Ectodermal cell (in vitro differentiated cells): ENCODE data around the gene NDUFS4.
"Not testable (repeated sequence)": the region's sequence is repeated elsewhere in the genome, so short reads cannot be mapped to it uniquely, and the experiment has no call there.

Experiments
- H3K27ac ChIP-seq: 2 replicates; pipeline ENCODE4 v1.7.0; 2013; ENCODE audit warnings: mild to moderate bottlenecking, low read depth, low read length; ENCODE audit not compliant: insufficient read depth, poor library complexity, severe bottlenecking
- H3K27me3 ChIP-seq: 2 replicates; pipeline ENCODE4 v1.7.0; 2013; ENCODE audit warnings: mild to moderate bottlenecking, low read length; ENCODE audit not compliant: insufficient read depth, control insufficient read depth, poor library complexity, severe bottlenecking
- H3K36me3 ChIP-seq: one replicate; pipeline ENCODE4 v1.7.0; 2013; ENCODE audit warnings: low read length; ENCODE audit not compliant: control insufficient read depth, insufficient read depth
- H3K4me1 ChIP-seq: one replicate; pipeline ENCODE4 v1.7.0; 2013; ENCODE audit warnings: low read length; ENCODE audit not compliant: control insufficient read depth, insufficient read depth
- H3K4me3 ChIP-seq: 2 replicates; pipeline ENCODE4 v1.7.0; 2013; ENCODE audit warnings: low read depth, low read length, control low read depth; ENCODE audit not compliant: insufficient read depth
- H3K9me3 ChIP-seq: 2 replicates; pipeline ENCODE4 v1.7.0; 2013; ENCODE audit warnings: mild to moderate bottlenecking, low read length, moderate library complexity; ENCODE audit not compliant: control insufficient read depth
- WGBS, 2 experiments: methylation state at CpG; one replicate each; pipeline ENCODE4 v1.1.7; 2013; ENCODE audit warnings: missing lambda C conversion rate in 2 of 2; 5-methylcytosine and 5-hydroxymethylcytosine counted together

Gene NDUFS4

DNA sequence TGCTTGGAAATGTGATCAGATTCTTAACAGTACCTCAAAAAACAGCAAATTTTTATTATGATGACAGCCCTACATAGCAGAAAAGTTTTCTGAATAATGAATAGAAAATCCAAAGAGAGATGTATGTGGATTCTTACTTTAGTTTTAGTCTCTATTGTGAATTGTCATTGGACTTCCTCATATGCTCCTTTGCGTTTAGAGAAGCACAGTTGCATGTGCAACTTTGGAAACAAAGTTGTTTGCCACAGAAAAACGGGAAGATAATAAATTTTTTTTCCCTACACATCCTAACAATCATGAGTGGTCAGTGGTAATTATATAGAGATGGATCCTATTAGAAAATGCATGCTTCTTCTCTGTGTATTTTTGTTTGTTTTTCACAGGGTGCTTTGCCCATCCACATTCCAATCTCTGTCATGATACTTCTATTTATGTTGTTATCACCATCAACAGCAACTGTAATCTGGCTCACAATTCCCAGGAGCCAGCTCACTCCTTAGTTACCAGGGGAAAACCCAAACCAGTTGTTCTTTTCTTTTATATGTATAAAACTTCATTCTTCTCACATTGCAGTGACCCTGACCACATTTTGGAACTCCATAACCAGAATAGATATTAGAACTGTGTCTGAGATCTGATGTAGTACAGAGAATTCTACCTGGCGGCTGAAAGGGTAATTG, 118.7 kb downstream of the NDUFS4 start:
- no peaks in the 10 kb centered on the region for H3K4me1 ChIP-seq
- no peaks in the 10 kb centered on the region for H3K9me3 ChIP-seq
- H3K4me3 ChIP-seq = no peak overlapping the region
- 90 to 95% methylated on average over 2 to 3 of the region's 3 CpGs for WGBS, 2 experiments
- H3K27me3 ChIP-seq = no peaks in the 10 kb centered on the region
- no peak overlapping the region for H3K27ac ChIP-seq
- H3K36me3 ChIP-seq = no peaks in the 10 kb centered on the region

DNA sequence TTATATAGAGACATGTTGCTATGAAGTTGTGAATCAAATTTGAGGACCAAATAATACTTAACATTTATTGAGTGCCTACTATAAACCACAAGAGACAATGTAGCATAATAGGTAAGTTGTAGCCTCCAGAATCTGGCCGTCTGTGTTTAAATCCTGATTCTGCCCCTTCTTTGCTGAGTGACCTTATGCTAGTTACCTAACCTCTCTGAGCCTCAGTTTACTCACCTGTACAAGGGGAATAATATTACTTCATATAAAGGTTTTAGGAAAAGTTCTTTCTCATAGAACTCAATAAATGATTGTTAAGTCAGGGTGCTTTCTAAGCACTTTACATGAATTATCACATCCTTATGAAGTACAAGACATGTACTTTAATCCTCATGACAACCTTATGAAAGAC, 120.6 kb downstream of the NDUFS4 start:
- H3K4me1 ChIP-seq = no peaks in the 10 kb centered on the region
- H3K27me3 ChIP-seq = no peaks in the 10 kb centered on the region
- no peaks in the 10 kb centered on the region for H3K9me3 ChIP-seq
- 100% methylated on average over 1 of the region's 1 CpG for WGBS, 2 experiments
- H3K27ac ChIP-seq = no peak overlapping the region
- H3K4me3 ChIP-seq = no peak overlapping the region
- H3K36me3 ChIP-seq = no peaks in the 10 kb centered on the region

DNA sequence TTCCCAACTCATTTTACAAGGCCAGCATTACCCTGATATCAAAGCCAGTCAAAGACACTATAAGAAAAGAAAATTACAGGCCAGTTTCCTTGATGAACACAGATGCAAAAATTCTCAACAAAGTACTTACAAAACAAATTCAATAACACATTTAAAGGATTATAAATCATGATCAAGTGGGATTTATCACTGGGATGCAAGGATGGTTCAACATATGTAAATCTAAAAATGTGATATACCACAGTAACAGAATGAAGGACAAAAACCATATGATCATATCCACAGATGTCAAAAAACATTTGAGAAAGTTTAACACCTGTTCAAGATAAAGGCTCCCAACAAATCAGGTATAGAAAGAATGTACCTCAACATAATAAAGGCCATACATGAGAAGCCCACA, 130.6 kb downstream of the NDUFS4 start:
- Histone ChIP-seq H3K4me1 (no peaks in the 10 kb centered on the region), H3K27ac (no peak overlapping the region), H3K4me3 (no peak overlapping the region), H3K27me3 (no peaks in the 10 kb centered on the region), H3K9me3 (no peaks in the 10 kb centered on the region), H3K36me3 (no peaks in the 10 kb centered on the region)

DNA sequence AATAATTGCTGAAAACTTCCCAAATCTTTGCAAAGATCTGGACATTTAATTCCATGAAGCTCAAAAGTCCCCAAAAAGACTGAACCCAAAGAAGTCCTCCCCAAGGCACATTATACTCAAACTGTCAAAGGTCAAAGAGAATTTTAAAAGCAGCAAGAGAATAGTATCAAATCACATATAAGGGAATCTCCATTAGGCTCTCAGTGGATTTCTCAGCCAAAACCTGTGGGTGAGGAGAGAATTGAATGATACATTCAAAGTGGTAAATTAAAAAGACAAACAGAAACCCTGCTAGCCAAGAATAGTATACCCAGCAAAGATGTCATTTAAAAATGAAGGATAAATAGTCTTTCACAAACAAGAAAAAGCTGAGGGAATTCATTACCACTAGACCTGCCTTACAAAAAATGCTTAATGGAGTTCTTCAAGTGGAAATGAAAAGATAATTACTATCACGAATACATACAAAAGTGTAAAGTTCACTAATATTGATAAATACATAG, 134.1 kb downstream of the NDUFS4 start:
- no peaks in the 10 kb centered on the region for H3K9me3 ChIP-seq
- no CpG with 5 or more reads among the region's 1 CpG for WGBS, 2 experiments
- no peaks in the 10 kb centered on the region for H3K36me3 ChIP-seq
- H3K27ac ChIP-seq = no peak overlapping the region
- H3K27me3 ChIP-seq = no peaks in the 10 kb centered on the region
- H3K4me3 ChIP-seq = no peak overlapping the region
- no peaks in the 10 kb centered on the region for H3K4me1 ChIP-seq

DNA sequence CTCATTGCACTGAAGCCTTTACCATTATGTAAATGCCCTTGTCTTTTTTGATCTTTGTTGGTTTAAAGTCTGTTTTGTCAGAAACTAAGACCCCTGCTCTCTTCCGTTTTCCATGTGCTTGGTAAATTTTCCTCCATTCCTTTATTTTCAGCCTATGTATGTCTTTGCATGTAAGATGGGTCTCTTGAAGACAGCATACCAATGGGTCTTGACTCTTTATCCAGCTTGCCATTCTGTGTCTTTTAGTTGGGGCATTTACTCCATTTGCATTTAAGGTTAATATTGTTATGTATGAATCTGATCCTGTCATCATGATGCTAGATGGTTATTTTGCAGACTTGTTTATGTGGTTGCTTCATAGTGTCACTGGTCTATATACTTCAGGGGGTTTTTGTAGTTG, 150.0 kb downstream of the NDUFS4 start:
- H3K9me3 ChIP-seq, H3K27me3 ChIP-seq, H3K4me3 ChIP-seq, H3K27ac ChIP-seq, H3K36me3 ChIP-seq, H3K4me1 ChIP-seq: not testable (repeated sequence)
- 83 to 100% methylated on average over 1 of the region's 1 CpG for WGBS, 2 experiments

DNA sequence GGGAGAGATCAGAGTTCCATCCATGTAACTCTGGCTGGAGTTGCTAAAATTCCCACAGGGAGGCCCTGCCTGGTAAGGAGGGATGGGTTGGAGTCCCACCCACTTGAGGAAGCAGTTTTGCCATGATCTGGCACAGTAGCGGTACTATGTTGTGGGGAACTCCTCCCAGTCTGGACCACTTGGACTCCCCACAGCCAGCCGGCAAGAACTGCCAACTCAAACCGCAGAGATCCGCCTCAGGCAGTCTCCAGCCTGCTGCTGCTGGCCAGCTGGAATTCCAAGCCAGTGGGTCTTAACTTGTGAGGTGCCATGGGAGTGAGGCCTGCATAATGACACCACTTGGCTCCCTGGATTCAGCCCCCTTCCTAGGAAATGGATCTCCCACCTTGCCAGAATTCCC, 151.9 kb downstream of the NDUFS4 start:
- Histone ChIP-seq H3K9me3 (no peaks in the 10 kb centered on the region), H3K36me3 (no peaks in the 10 kb centered on the region)
- WGBS, 2 experiments = 95% methylated on average over 4 of the region's 4 CpGs

DNA sequence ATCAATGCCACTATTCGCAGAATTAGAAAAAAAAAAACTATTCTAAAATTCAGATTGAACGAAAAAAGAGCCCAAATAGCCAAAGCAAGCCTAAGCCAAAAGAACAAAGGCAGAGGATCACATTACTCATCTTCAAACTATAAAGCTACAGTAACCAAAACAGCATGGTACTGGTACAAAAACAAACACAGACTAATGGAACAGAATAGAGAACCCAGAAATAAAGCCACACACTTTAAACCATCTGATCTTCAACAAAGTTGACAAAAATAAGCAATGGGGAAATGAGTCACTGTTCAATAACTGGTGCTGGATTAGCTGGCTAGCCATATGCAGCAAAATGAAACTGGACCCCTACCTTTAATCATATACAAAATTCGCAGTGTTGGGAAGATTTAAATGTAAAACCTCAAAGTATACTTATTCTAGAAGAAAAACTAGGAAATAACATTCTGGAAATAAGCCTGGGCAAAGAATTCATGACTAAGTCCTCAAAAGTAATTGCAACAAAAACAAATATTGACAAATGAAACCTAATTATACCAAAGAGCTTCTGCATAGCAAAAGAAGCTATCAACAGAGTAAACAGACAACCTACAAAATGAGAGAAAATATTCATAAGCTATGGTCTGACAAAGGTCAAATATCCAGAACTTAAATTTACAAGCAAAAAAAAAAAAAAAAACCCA, 153.7 kb downstream of the NDUFS4 start:
- Histone ChIP-seq H3K27me3 (no peaks in the 10 kb centered on the region), H3K36me3 (no peaks in the 10 kb centered on the region), H3K4me1 (no peaks in the 10 kb centered on the region), H3K9me3 (no peaks in the 10 kb centered on the region), H3K27ac (no peak overlapping the region), H3K4me3 (no peak overlapping the region)
- WGBS, 2 experiments = 64 to 81% methylated on average over 2 to 3 of the region's 3 CpGs

More for the DNA sequence above, 151.9 kb downstream of the NDUFS4 start:
- Histone ChIP-seq H3K4me1 (no peaks in the 10 kb centered on the region), H3K27ac (no peak overlapping the region), H3K4me3 (no peak overlapping the region), H3K27me3 (no peaks in the 10 kb centered on the region)

DNA sequence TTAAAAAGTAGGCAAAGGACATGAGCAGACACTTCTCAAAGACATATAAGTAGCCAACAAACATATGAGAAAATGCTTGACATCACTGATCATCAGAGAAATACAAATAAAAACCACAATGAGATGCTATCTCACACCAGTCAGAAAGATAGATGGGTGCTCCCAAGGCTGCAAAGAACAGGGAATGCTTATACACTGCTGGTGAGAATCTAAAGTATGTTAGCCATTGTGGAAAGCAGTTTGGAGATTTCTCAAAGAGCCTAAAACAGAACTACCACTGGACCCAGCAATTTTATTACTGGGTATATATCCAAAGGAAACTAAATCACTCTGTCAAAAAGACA, 154.2 kb downstream of the NDUFS4 start:
- Histone ChIP-seq H3K27me3 (no peaks in the 10 kb centered on the region), H3K4me3 (no peak overlapping the region)

DNA sequence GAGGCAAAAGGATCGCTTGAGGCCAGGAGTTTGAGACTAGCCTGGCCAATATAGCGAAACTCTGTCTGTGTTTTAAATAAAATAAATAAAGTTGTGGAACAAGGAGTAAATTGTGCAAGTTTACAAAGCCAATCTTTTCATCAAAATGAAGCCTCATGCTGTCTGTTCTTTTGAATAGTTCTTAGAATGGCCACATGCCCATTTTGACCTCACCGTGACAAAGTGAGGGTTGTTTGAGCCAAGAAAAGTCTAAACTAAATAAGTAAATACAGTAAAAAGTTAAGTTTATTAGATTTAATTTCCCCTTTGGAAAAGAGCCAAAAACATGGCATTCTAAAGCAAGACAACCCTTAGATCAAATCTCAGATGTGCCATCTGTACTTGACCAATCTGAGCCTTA, 165.7 kb downstream of the NDUFS4 start:
- 95 to 98% methylated on average over 2 to 3 of the region's 3 CpGs for WGBS, 2 experiments
- H3K27me3 ChIP-seq = no peaks in the 10 kb centered on the region
- no peaks in the 10 kb centered on the region for H3K9me3 ChIP-seq
- H3K36me3 ChIP-seq = no peaks in the 10 kb centered on the region
- no peak overlapping the region for H3K27ac ChIP-seq
- H3K4me1 ChIP-seq = no peaks in the 10 kb centered on the region
- no peak overlapping the region for H3K4me3 ChIP-seq

More for the DNA sequence above, 154.2 kb downstream of the NDUFS4 start:
- no peaks in the 10 kb centered on the region for H3K9me3 ChIP-seq
- H3K27ac ChIP-seq = no peak overlapping the region
- H3K4me1 ChIP-seq = no peaks in the 10 kb centered on the region
- no peaks in the 10 kb centered on the region for H3K36me3 ChIP-seq

DNA sequence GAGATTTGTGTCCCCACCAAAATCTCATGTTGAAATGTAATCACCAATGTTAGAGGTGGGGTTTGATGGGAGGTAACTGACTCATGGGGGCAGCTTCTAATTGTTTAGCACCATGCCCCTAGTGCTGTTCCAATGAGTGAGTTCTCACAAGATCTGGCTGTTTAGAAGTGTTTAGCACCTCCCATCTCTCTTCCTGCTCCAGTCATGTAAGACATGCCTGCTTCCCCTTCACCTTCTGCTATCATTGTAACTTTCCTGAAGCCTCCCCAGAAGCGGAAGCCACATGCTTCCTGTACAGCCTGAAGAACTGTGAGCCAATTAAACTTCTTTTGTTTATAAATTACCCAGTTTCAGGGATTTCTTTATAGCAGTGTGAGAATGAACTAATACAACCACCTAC, 170.5 kb downstream of the NDUFS4 start:
- H3K9me3 ChIP-seq = no peaks in the 10 kb centered on the region
- no peaks in the 10 kb centered on the region for H3K36me3 ChIP-seq
- no peaks in the 10 kb centered on the region for H3K4me1 ChIP-seq
- no peak overlapping the region for H3K27ac ChIP-seq
- 83 to 92% methylated on average over 1 of the region's 1 CpG for WGBS, 2 experiments
- H3K27me3 ChIP-seq = no peaks in the 10 kb centered on the region
- no peak overlapping the region for H3K4me3 ChIP-seq
